HG02884 (cell line): ENCODE measurements around the gene RNF157.
"Not testable (repeated sequence)": the region's sequence is repeated elsewhere in the genome, so short reads cannot be mapped to it uniquely, and the experiment has no call there.

ENCODE experiments used
- ATAC-seq: cut with Tn5 transposase; IDR thresholded peaks from one replicate; pipeline ENCODE4 v1.9.1; 2021; ENCODE audit warnings: mild to moderate bottlenecking, moderate library complexity; ENCODE audit not compliant: unreplicated experiment

RNF157 gene

GRCh38 chr17:76255801-76256429 is 15.6 kb upstream of the RNF157 start:
- no peak for ATAC-seq

DNA sequence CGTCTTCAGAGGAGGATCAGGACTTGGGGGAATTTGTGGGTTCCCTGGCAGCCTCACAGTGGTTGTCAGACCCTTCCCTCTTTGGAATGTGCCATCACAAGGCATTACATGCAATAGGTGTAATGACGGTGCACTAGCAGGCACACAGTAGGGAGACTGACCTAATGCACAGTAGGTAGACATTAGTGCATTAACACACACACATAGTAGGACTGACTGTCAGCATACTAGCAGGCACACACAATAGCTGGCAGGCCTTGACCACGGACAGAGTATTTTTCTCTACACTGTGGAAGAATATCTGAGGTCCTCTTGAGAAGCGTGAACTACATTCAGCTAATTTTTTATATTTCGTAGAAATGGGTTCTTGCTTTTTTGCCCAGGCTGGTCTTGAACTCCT is 14.0 kb upstream of the RNF157 start:
- ATAC-seq = no peak

DNA sequence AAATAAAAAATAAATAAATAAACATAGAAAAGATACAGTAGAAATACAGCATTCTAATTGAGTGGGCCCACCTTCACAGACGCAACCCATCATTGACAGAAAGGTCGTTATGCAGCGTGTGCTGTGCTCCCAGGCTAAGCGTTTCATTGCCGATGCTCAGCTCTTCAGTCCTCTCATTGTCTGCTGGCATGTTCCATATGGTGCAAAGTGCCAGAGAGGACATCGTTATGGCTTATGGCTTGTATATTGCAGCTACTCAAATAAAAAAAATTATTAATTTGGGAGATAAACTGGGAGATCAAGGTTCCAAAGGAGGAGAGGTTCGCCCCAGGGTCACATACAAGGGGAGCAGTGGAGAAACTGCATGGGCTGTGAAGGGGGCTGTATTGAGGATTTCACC is 13.5 kb upstream of the RNF157 start:
- no peak for ATAC-seq

- ATAC-seq = not testable (repeated sequence)
These were observed 12.9 kb upstream of the RNF157 start for GRCh38 chr17:76252967-76253766.

- ATAC-seq = no peak
These were observed 12.0 kb upstream of the RNF157 start for GRCh38 chr17:76252040-76252954.

- ATAC-seq = no peak
These were observed 11.3 kb upstream of the RNF157 start for GRCh38 chr17:76251478-76252039.

- ATAC-seq = no peak
These were observed 9.8 kb upstream of the RNF157 start for GRCh38 chr17:76250141-76250540.

DNA sequence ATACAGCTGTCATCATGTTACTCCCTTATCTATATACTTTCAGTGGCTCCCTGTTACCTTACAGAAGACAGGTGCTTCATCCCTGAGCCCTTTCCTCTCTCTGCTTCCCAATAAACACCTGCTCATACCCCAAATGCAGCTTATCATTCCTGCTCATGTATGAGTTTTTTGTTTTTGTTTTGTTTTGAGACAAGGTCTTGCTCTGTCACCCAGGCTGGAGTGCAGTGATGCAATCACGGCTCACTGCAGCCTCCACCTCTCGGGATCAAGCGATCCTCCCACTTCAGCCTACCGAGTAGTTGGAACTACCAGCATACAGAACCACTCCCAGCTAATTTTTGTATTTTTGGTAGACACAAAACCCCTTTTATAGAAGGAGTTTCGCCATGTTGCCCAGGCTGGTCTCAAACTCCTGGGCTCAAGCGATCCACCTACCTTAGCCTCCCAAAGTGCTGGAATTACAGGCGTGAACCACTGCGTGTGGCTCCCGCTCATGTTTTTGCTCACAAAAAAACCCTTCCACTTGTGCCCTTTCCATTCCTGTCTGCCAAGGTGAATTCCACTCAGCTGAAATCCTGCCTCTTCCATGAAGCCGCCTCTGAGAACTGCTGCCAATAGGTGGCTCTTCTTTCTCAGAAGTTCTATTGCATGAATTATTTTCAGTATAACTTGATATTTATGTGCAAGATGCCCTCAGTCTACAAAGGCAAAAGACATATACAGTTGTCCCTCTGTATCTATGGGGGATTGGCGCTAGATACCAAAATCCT is 7.9 kb upstream of the RNF157 start:
- ATAC-seq = no peak

GRCh38 chr17:76247304-76247703 is 7.0 kb upstream of the RNF157 start:
- no peak for ATAC-seq

GRCh38 chr17:76246080-76247066 is 6.1 kb upstream of the RNF157 start:
- ATAC-seq = peak; percentile 89

- ATAC-seq = not testable (repeated sequence)
These were observed 4.4 kb upstream of the RNF157 start for GRCh38 chr17:76244721-76245120.

DNA sequence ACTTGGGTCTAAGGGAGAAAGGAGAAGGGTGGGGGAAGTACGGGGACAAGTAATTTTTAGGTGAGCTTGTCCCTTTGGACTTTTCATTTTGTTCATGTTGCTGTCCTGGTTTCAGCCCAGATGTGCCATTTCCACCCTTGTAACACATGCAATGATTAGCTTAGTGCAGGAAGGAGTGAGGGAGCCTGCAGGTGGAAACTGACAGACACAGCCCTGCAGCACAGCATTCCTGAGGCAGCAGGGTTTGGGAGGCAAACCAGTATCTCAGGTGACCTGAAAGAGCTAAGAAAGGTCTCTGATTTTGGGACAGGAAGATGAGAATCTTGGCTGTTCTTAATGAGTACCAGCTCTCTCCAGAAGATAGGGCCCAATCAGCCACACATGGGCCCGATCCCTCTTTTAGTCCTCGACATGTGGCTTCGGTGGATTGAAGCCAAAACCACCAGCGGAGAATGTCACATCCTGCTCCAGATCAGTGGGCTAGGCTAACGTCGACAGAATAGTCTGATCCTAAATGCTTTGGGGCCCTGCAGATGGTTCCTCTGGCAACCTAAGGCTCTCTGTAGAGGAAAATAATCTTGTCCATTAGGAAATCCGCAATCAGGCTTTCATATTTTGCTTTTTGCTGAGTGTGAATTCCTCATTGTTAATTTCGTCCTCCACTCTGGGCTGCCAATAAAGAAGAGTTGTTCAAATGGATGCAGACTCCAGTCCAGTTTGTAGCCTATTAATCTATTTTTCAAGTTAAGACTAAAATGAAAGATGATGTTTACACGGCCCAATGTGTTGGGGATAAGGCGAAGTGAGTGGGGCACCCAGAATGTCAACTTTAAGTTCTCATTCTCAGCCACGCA is 3.8 kb upstream of the RNF157 start:
- ATAC-seq = no peak

GRCh38 chr17:76241691-76242255 is 1.5 kb upstream of the RNF157 start:
- ATAC-seq = no peak

- ATAC-seq = no peak
These were observed 878 bp upstream of the RNF157 start for GRCh38 chr17:76241204-76241538.

DNA sequence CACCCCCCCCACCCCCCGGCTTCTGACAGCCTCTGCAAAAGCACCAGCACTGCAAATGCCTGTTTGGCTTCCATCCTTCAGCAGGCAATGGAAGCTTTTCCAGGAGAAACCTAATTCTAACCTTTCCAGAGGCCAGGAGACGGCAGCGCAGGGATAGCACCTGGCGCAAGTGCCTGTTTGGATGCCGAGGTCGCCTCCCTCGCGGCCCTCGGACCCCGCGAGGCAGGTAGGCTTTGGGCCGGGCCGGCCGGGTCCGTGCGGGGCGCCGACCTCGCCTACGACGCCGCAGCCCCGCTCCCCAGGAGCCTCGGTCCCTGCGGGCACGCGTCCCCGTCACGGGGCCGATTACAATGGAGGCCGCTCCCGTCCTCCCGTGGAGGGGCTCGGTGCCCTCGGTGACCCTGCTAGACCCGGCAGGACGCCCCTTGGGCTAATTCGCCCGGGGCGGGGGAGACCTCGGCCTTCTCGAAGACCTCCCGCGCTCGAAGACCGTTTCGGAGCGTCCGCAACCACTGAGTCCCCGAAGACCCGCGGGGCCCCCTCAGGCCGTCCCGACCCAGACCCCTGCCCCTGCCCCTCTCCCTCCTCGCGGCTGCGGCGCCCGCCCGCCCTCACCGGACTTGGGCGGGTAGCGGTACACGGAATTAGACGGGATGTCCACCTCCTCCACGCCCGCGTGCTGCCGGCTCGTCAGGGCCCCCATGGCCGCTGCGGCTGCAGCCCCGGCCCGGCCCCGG is 587 bp downstream of the RNF157 start:
- no peak for ATAC-seq

- ATAC-seq = no peak
These were observed 1.3 kb downstream of the RNF157 start for GRCh38 chr17:76238847-76239537.

DNA sequence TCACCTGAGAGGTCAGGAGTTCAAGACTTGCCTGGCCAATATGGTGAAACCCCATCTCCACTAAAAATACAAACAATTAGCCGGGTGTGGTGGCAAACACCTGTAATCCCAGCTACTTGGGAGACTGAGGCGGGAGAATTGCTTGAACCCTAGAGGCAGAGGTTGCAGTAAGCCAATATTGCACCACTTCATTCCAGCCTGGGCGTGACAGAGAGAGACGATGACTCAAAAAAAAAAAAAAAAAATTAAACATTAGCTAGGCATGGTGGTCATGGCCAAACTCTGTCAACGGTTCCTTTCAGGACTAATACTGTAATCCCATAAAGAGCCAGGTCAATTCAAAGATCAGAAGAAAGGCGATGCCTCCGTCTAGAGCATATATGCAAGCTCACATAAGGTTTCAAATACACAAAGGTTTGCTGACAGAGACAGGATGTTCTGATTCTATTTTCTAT is 2.4 kb downstream of the RNF157 start:
- ATAC-seq = no peak
